Activated CD4-positive, alpha-beta T cell treated with anti-CD3 and anti-CD28 coated beads for 1 hour (primary cell): ENCODE data around the gene XKR8.
"Not testable (repeated sequence)": the region's sequence is repeated elsewhere in the genome, so short reads cannot be mapped to it uniquely, and the experiment has no call there.

Experiments
- DNase-seq: peaks from one replicate; pipeline ENCODE4 v3.0.0-alpha.2; 2020

Gene XKR8

DNA sequence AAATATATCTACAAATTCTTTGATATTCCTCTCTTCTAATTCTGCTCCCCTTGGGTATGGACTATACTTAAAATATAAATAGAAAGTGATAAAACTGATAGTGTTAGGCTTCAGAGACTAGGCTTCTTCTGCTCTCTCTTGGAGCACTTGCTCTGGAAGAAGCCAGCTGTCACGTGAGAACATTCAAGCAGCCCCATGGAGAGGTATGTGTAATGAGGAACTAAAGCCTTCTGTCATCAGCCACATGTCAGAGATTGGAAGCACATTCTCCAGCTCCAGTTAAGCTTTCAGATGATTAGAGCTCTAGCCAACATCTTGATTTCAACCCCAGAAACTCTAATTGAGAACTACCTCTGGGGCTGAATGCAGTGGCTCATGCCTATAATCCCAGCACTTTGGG lies 34.3 kb downstream of the XKR8 start:
- no peak for DNase-seq

DNA sequence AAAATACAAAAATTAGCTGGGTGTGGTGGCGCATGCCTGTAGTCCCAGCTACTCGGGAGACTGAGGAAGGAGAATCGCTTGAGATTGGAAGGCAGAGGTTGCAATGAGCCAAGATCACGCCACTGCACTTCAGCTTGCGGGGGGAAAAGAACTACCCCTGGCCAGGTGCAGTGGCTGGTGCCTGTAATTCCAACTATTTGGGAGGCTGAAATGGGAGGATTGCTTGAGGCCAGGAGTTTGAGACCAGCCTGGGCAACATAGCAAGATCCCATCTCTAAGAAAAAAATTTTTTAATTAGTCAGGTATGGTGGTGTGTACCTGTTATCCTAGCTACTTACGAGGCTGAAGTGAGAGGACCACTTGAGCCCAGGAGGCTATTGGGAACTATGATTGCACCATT lies 34.8 kb downstream of the XKR8 start:
- not testable (repeated sequence) for DNase-seq

DNA sequence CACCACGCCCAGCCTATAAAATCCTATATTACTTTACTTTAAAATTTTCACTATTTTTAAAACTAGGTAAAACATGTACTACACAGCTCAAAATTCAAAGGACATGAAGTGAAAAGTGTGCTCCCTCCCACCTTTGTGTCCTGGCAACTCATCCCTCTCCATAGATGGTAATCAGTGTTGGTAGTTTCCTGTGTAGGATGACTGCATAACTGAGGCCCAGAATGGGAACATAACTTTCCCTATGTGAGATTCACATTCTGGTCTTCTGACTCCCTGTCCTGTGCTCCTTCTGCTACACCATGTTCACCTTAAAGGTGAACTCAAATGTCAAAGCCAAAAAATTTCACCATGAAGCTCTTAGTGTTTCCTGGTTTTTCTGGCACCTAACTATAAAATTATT lies 39.3 kb downstream of the XKR8 start:
- DNase-seq, result no peak

DNA sequence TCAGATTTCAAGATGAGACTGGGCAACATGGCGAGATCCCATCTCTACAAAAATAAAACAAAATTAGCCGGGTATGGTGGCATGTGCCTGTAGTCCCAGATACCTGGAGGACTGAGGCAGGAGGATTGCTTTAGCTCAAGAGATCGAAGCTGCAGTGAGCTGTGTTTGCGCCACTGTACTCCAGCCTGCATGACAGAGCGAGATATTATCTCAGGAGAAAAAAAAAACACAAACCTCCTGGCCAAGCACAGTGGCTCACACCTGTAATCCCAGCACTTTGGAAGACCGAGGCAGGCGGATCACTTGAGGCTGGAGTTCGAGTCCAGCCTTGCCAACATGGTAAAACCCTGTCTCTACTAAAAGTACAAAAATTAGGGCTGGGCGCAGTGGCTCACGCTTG lies 42.8 kb downstream of the XKR8 start:
- no peak for DNase-seq

DNA sequence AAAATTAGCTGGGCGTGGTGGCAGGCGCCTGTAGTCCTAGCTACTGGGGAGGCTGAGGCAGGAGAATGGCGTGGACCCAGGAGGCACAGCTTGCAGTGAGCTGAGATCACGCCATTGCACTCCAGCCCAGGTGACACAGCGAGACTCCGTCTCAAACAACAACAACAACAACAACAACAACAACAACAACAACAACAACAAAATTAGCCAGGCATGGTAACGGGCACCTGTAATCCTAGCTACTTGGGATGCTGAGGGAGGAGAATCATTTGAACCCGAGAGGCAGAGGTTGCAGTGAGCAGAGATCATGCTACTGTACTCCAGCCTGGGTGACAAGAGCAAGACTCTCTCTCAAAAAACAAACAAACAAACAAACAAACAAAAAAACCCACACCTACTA lies 43.3 kb downstream of the XKR8 start:
- not testable (repeated sequence) for DNase-seq

DNA sequence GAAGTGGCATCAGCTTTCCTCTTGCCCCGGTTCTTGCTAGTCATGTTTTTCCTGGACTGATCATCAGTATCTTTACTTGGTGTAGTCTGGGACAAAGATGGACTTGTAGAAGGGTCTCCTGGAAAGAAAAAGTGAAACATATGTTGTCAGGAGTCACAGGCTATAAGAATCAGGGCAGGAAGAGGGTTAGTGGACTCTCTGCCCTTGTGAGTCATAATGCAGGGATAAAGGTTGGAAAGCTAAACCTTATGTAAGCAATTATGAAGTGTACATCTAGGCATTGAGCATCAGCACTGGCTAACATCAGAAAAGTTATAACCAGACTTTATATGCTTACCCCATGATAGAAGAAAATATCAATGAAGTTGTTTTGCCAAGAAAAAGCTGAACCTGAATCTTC lies 51.2 kb downstream of the XKR8 start:
- no peak for DNase-seq
